A549 (cell line): Measurements from ENCODE around the gene FAM20B. TPM values are rescaled to one million over a fixed set of nuclear protein-coding genes. Genes with fewer than 3 reads are reported as not detected.

Source experiments
- ATAC-seq, 2 experiments: fragments of 200-7000 bp in 1 of 2; fragments of >200 bp in 1 of 2; cut with Nextera tagmentation in 1 of 2; cut with Tn5 transposase in 1 of 2; 3 replicates each; pipeline versions ENCODE4 v1.8.0 to v1.9.1; 2018 to 2020; ENCODE audit warnings: mild to moderate bottlenecking in 1 of 2, moderate library complexity in 1 of 2
- CTCF ChIA-PET: fragments of 300-600 bp; sonication (Branson Sonifier 250); formaldehyde crosslinking; extraction: SDS; loops from one replicate; lab custom pipeline; 2021; ENCODE audit warnings: antibody characterized with exemption, inconsistent platforms; lab: Yijun Ruan, JAX
- POLR2A ChIA-PET: fragments of 350-600 bp; formaldehyde crosslinking; extraction: SDS; loops from one replicate; lab custom pipeline; 2021; ENCODE audit warnings: antibody characterized with exemption, inconsistent platforms; lab: Yijun Ruan, JAX
- DNase-seq, 2 experiments: peaks; one replicate each; pipeline versions ENCODE4 v3.0.0 to v3.0.0-alpha.2; 2011 to 2016; ENCODE audit warnings: low read depth in 1 of 2, low spot score in 1 of 2
- FAIRE-seq: peaks from 2 replicates; lab custom pipeline; 2011; peaks lifted over from hg19 to GRCh38; lab: Jason Lieb, UNC
- H3K27ac ChIP-seq, 2 experiments: fragments of >200 bp; sonication (Bioruptor Twin); formaldehyde crosslinking; 3 replicates each; pipeline ENCODE4 v1.5.1; 2016 to 2017
- H3K4me1 ChIP-seq: fragments of >200 bp; sonication (Bioruptor Twin); formaldehyde crosslinking; 3 replicates; pipeline ENCODE4 v1.6.1; 2016
- H3K4me2 ChIP-seq: fragments of >200 bp; sonication (Bioruptor Twin); formaldehyde crosslinking; 3 replicates; pipeline ENCODE4 v1.6.1; 2016
- H3K4me3 ChIP-seq: fragments of >200 bp; sonication (Bioruptor Twin); formaldehyde crosslinking; 3 replicates; pipeline ENCODE4 v1.5.1; 2016
- H3K9me3 ChIP-seq: fragments of >200 bp; sonication (Bioruptor Twin); formaldehyde crosslinking; 3 replicates; pipeline ENCODE4 v1.6.1; 2016
- CBX2 ChIP-seq: fragments of 200-600 bp; sonication (generic); IDR thresholded peaks from 2 replicates; pipeline ENCODE4 v1.6.1; 2016; ENCODE audit warnings: low read depth, mild to moderate bottlenecking, borderline replicate concordance
- CTCF ChIP-seq: fragments of >200 bp; sonication (Bioruptor Twin); formaldehyde crosslinking; IDR thresholded peaks from 3 replicates; pipeline ENCODE4 v1.5.1; 2016
- E2F6 ChIP-seq: IDR thresholded peaks from 2 replicates; pipeline ENCODE4 v1.6.1; 2012; ENCODE audit warnings: low read depth, borderline replicate concordance
- EHF ChIP-seq: fragments of 250-450 bp; sonication (Bioruptor Pico); IDR thresholded peaks from 2 replicates; pipeline ENCODE4 v1.5.0; 2020; ENCODE audit warnings: mild to moderate bottlenecking
- ELK1 ChIP-seq: fragments of 150-350 bp; IDR thresholded peaks from 2 replicates; pipeline ENCODE4 v1.6.1; 2014; ENCODE audit warnings: low read depth, mild to moderate bottlenecking, low read length
- ESRRA ChIP-seq: fragments of 150-350 bp; IDR thresholded peaks from 2 replicates; pipeline ENCODE4 v1.6.1; 2014; ENCODE audit warnings: mild to moderate bottlenecking, low read length, borderline replicate concordance
- HEYL ChIP-seq: fragments of 250-450 bp; sonication (Bioruptor Pico); IDR thresholded peaks from 2 replicates; pipeline ENCODE4 v1.8.0; 2021; ENCODE audit warnings: mild to moderate bottlenecking, moderate library complexity
- HMGXB4 ChIP-seq: fragments of 250-450 bp; sonication (Bioruptor Pico); IDR thresholded peaks from 2 replicates; pipeline ENCODE4 v1.5.0; 2021; ENCODE audit warnings: mild to moderate bottlenecking, moderate library complexity, borderline replicate concordance
- JUN ChIP-seq, 2 experiments: fragments of >200 bp; sonication (Bioruptor Twin); formaldehyde crosslinking; IDR thresholded peaks; 2 replicates in 1 of 2; 3 replicates in 1 of 2; pipeline ENCODE4 v1.6.1; 2016 to 2017
- MAFK ChIP-seq: fragments of 450-650 bp; IDR thresholded peaks from 2 replicates; pipeline ENCODE4 v1.6.1; 2014; ENCODE audit not compliant: partially characterized antibody
- MAZ ChIP-seq: fragments of 150-350 bp; IDR thresholded peaks from 2 replicates; pipeline ENCODE4 v1.6.1; 2014; ENCODE audit warnings: antibody characterized with exemption, low read depth, low read length, borderline replicate concordance
- NFE2L2 ChIP-seq: fragments of 150-350 bp; conservative IDR thresholded peaks from 2 replicates; pipeline ENCODE4 v1.6.1; 2014; ENCODE audit warnings: low read length
- NPAS2 ChIP-seq: fragments of 250-450 bp; sonication (Bioruptor Pico); IDR thresholded peaks from 2 replicates; pipeline ENCODE4 v1.8.0; 2022; ENCODE audit warnings: mild to moderate bottlenecking, moderate library complexity, borderline replicate concordance
- PHF8 ChIP-seq: fragments of 200-600 bp; sonication (generic); IDR thresholded peaks from 2 replicates; pipeline ENCODE4 v1.6.1; 2016; ENCODE audit warnings: low read depth, mild to moderate bottlenecking, antibody characterized with exemption, moderate library complexity, borderline replicate concordance
- POLR2A ChIP-seq: IDR thresholded peaks from 2 replicates; pipeline ENCODE4 v1.6.1; 2012; ENCODE audit warnings: mild to moderate bottlenecking, low read length
- POLR2AphosphoS2 ChIP-seq: conservative IDR thresholded peaks from 2 replicates; pipeline ENCODE4 v1.6.1; 2012; ENCODE audit warnings: low read length, improper control_type of control experiment, inconsistent platforms
- RAD21 ChIP-seq, 2 experiments: fragments of >200 bp in 1 of 2; sonication (Bioruptor Twin) in 1 of 2; formaldehyde crosslinking in 1 of 2; IDR thresholded peaks in 1 of 2; conservative IDR thresholded peaks in 1 of 2; 2 replicates in 1 of 2; 3 replicates in 1 of 2; pipeline ENCODE4 v1.6.1; 2012 to 2018; ENCODE audit warnings: inconsistent platforms in 1 of 2
- RARB ChIP-seq: fragments of 250-450 bp; sonication (Bioruptor Pico); IDR thresholded peaks from 2 replicates; pipeline ENCODE4 v1.8.0; 2021; ENCODE audit warnings: mild to moderate bottlenecking, moderate library complexity
- RFX5 ChIP-seq: fragments of 450-650 bp; IDR thresholded peaks from 2 replicates; pipeline ENCODE4 v1.7.1; 2014; ENCODE audit warnings: antibody characterized with exemption, mild to moderate bottlenecking, moderate library complexity
- SREBF2 ChIP-seq: fragments of 450-650 bp; IDR thresholded peaks from 2 replicates; pipeline ENCODE4 v1.6.1; 2014; ENCODE audit warnings: mild to moderate bottlenecking, moderate library complexity
- TFCP2L1 ChIP-seq: fragments of 250-450 bp; sonication (Bioruptor Pico); IDR thresholded peaks from 2 replicates; pipeline ENCODE4 v1.5.0; 2021; ENCODE audit warnings: mild to moderate bottlenecking
- USF2 ChIP-seq: fragments of 450-650 bp; IDR thresholded peaks from 2 replicates; pipeline ENCODE4 v1.6.1; 2014; ENCODE audit warnings: antibody characterized with exemption
- ZFP36 ChIP-seq: fragments of 450-650 bp; IDR thresholded peaks from 2 replicates; pipeline ENCODE4 v1.6.1; 2014; ENCODE audit warnings: borderline replicate concordance; ENCODE audit not compliant: partially characterized antibody
- ZNF302 ChIP-seq: fragments of 250-450 bp; sonication (Bioruptor Pico); IDR thresholded peaks from 2 replicates; pipeline ENCODE4 v1.9.0; 2021; ENCODE audit warnings: inconsistent platforms, mild to moderate bottlenecking, moderate library complexity
- WGBS: methylation state at CpG from one replicate; pipeline ENCODE4 v1.1.6; 2017; ENCODE audit errors: missing lambda C conversion rate; 5-methylcytosine and 5-hydroxymethylcytosine counted together
- polyA plus RNA-seq, 4 experiments: library from polyadenylated mRNA; depleted of rRNA in 3 of 4; stranded (reverse); fragments of >200 nt; fragmentation: RNase III in 1 of 4; extraction: RNeasy Plus Mini Kit Qiagen cat#74134 plus additional on column Dnase treatment in 1 of 4; gene quantifications; 2 replicates in 3 of 4; 3 replicates in 1 of 4; pipeline ENCODE4 v1.2.3, GENCODE V29; 2011 to 2017

FAM20B gene
- polyA plus RNA-seq, 2 of the 4 experiments (the other 2 are of a cell fraction): 24.2 to 35.3 TPM

- no peak for FAIRE-seq
- no peak for DNase-seq
- TF ChIP-seq USF2 (no peak), POLR2A (no peak), ESRRA (no peak), ZNF302 (CRISPR knock-in tag) (no peak), HMGXB4 (CRISPR knock-in tag) (no peak), RARB (CRISPR knock-in tag) (no peak), RFX5 (no peak)
- POLR2A ChIA-PET: no interaction called here
- peak; percentile 11 to 44; a peak in 3 of 6 replicates for ATAC-seq
- 85% methylated on average over 13 of the region's 15 CpGs for WGBS
- H3K9me3 ChIP-seq: no peaks in the 10 kb centered on the region
- H3K4me2 ChIP-seq: no peak overlapping the region
- no peak overlapping the region for H3K27ac ChIP-seq
- CTCF ChIA-PET: interaction anchor here (0.8 to 4.7 kb wide), 7 partner anchors 10 to 185 kb away, joined by 3 to 27 read pairs (median 3); no protein-coding TSS in a partner anchor
- no peak overlapping the region for H3K4me3 ChIP-seq
- H3K4me1 ChIP-seq: no peaks in the 10 kb centered on the region
These were observed 82.3 kb downstream of the FAM20B start for GRCh38 chr1:179107706-179108629.

GRCh38 chr1:179108644-179109043 is 83.0 kb downstream of the FAM20B start:
- ATAC-seq (no peak), FAIRE-seq (no peak), DNase-seq (no peak)
- H3K4me2 ChIP-seq: no peak overlapping the region
- no peak overlapping the region for H3K4me3 ChIP-seq
- H3K4me1 ChIP-seq: no peaks in the 10 kb centered on the region
- H3K27ac ChIP-seq: no peak overlapping the region
- H3K9me3 ChIP-seq: no peaks in the 10 kb centered on the region
- WGBS: 94% methylated on average over 2 of the region's 2 CpGs
- ChIA-PET POLR2A (no interaction called here), CTCF (interaction anchor here (1.1 to 4.7 kb wide), 5 partner anchors 13 to 184 kb away, joined by 3 to 27 read pairs (median 3); no protein-coding TSS in a partner anchor)
- no peak for TF ChIP-seq POLR2AphosphoS2
- TF ChIP-seq ZFP36: no peak
- no peak for TF ChIP-seq E2F6
- TF ChIP-seq HEYL (CRISPR knock-in tag): no peak
- no peak for TF ChIP-seq CBX2
- no peak for TF ChIP-seq MAZ
- TF ChIP-seq NPAS2 (CRISPR knock-in tag): no peak
- no peak for TF ChIP-seq EHF (CRISPR knock-in tag)
- no peak for TF ChIP-seq TFCP2L1
- no peak for TF ChIP-seq JUN (IDR thresholded peaks at IDR 0.05)
- TF ChIP-seq SREBF2: no peak
- no peak for TF ChIP-seq PHF8
- no peak for TF ChIP-seq NFE2L2
- TF ChIP-seq MAFK: no peak
- TF ChIP-seq CTCF: no peak
- TF ChIP-seq RAD21 (conservative IDR thresholded peaks at IDR 0.05 in 1 of 2, IDR thresholded peaks at IDR 0.05 in 1 of 2): no peak
- TF ChIP-seq ELK1: no peak
- no peak for TF ChIP-seq RFX5
- TF ChIP-seq, all 56 proteins: peak for 0
